GM21367 (cell line): ENCODE results near the gene NPBWR2.
"Not testable (repeated sequence)": the region's sequence is repeated elsewhere in the genome, so short reads cannot be mapped to it uniquely, and the experiment has no call there.

Source experiments
- ATAC-seq: cut with Tn5 transposase; IDR thresholded peaks from one replicate; pipeline ENCODE4 v1.9.1; 2021; ENCODE audit not compliant: unreplicated experiment

Gene NPBWR2

GRCh38 chr20:64087226-64087825 is 20.0 kb downstream of the NPBWR2 start:
- ATAC-seq, result not testable (repeated sequence)

GRCh38 chr20:64086801-64087200 is 20.6 kb downstream of the NPBWR2 start:
- no peak for ATAC-seq

- no peak for ATAC-seq
These were observed 22.6 kb downstream of the NPBWR2 start for GRCh38 chr20:64084685-64085152.

GRCh38 chr20:64083804-64084684 is 23.3 kb downstream of the NPBWR2 start, which contains the start of gene LKAAEAR1:
TSS of gene LKAAEAR1 (minus strand) at chr20:64084398. CDS start at chr20:64084219, 179 bp downstream.
- ATAC-seq, result no peak

GRCh38 chr20:64083378-64083803 is 24.0 kb downstream of the NPBWR2 start:
- no peak for ATAC-seq

- no peak for ATAC-seq
These were observed 24.5 kb downstream of the NPBWR2 start for GRCh38 chr20:64082820-64083377.

GRCh38 chr20:64082126-64082731 is 25.1 kb downstream of the NPBWR2 start:
- no peak for ATAC-seq

GRCh38 chr20:64081624-64081964 is 25.8 kb downstream of the NPBWR2 start:
- no peak for ATAC-seq

GRCh38 chr20:64080813-64081623 is 26.3 kb downstream of the NPBWR2 start:
- no peak for ATAC-seq

GRCh38 chr20:64080013-64080812 is 27.2 kb downstream of the NPBWR2 start, which contains the start of gene OPRL1:
TSS of gene OPRL1 (plus strand) at chr20:64080082. CDS start at chr20:64092721, 12,639 bp downstream.
- ATAC-seq, result no peak

GRCh38 chr20:64079273-64080012 is 27.9 kb downstream of the NPBWR2 start, which contains the start of gene RGS19:
TSS of gene RGS19 (minus strand) at chr20:64079518. CDS start at chr20:64076886, 2,632 bp downstream.
- ATAC-seq, result no peak

GRCh38 chr20:64078934-64079272 is 28.5 kb downstream of the NPBWR2 start:
- no peak for ATAC-seq

- no peak for ATAC-seq
These were observed 29.4 kb downstream of the NPBWR2 start for GRCh38 chr20:64077876-64078551.

- ATAC-seq, result no peak
These were observed 29.9 kb downstream of the NPBWR2 start for GRCh38 chr20:64077541-64077875.

GRCh38 chr20:64077094-64077493 is 30.3 kb downstream of the NPBWR2 start:
- ATAC-seq, result no peak

- ATAC-seq, result no peak
These were observed 31.0 kb downstream of the NPBWR2 start for GRCh38 chr20:64076061-64076997.

GRCh38 chr20:64075556-64075955 is 31.8 kb downstream of the NPBWR2 start:
- no peak for ATAC-seq
